Stimulated activated CD8-positive, alpha-beta memory T cell treated with anti-CD3 and anti-CD28 coated beads, Interleukin-12 subunit alpha, Interleukin-12 subunit beta, amount 100 ng/mL, for 4 hours (primary cell): Measurements from ENCODE around the gene WDR31.
A peak's percentile ranks its signal among the peaks of the same experiment; 100 is the strongest.
"Not testable (repeated sequence)": the region's sequence is repeated elsewhere in the genome, so short reads cannot be mapped to it uniquely, and the experiment has no call there.

Source experiments
- DNase-seq: peaks from one replicate; pipeline ENCODE4 v3.0.0-alpha.2; 2020; ENCODE audit warnings: low read depth

The WDR31 gene

DNA sequence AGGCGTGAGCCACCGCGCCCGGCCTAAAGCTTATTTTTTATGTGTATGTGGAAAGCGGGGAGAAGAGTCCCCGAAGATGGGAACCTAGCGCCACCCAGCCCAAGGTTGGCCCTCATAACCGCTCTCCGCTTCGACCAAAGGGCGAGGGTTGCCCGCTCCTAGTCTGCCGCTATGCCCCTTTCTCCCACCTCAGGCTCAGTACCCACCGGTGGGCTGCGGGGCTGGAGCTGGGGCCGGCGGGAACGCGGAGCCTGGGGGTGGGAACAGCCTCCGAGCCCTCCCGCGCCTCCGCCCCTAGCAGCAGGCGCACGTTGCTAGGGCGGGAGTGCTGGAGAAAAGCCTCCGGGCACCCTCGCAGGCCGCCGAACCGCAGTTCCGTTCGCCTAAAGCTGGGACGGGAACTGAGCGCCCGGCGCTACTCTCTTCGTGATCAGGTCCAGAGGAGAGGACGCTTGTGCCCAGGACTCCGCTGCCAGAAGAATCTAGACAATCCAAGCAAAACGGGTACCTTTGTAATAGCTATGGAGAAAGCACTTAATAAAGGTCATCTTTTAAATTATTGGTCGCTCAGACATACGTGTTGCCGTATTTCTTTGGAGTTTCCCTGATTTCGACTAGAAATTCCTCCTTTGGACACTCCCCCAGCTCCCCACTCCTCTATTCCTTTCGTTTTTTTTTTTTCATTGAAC lies at the start of gene WDR31:
Gene WDR31 (minus strand): TSS at position 265 of the 689 bp plus-strand sequence. CDS start 8,253 bp downstream, outside the sequence.
- peak; percentile 72 for DNase-seq

DNA sequence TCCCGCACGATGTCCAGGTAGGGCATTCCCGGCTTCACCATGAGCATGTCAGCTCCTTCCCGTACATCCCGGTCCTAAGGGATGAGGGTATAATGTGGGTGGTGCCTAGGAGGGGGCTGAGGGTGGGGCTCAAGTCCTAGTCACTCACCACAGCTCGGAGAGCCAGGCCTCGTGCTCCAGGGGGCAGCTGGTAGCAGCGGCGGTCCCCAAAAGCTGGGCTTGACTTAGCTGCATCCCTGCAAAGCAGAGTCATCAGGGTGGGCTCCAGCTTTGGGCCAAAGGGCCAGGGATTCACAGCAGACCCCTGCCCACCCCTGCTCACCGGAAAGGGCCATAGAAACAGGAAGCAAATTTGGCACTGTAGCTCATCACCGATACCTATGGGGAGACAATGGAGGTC lies 49.4 kb upstream of the WDR31 start:
- no peak for DNase-seq

DNA sequence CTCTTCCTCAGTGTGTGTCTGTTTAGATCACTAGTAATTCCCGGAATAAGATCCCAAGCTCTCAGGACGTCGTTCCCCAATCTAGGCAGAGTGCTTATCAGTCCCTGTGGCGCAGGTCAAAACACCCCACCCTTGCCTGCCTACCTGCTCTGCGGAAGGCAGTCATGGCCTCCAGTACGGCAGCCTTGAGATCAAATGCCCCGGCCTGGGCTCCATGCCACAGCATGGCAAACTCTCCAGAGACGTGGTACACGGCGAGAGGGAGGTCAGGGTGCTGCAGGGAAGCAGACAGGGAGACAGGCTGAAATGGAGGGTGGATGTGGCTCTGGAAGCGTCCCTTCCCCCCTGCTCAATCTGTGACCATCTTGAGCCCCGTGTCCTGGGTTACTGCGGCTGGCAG lies 48.8 kb upstream of the WDR31 start:
- no peak for DNase-seq

DNA sequence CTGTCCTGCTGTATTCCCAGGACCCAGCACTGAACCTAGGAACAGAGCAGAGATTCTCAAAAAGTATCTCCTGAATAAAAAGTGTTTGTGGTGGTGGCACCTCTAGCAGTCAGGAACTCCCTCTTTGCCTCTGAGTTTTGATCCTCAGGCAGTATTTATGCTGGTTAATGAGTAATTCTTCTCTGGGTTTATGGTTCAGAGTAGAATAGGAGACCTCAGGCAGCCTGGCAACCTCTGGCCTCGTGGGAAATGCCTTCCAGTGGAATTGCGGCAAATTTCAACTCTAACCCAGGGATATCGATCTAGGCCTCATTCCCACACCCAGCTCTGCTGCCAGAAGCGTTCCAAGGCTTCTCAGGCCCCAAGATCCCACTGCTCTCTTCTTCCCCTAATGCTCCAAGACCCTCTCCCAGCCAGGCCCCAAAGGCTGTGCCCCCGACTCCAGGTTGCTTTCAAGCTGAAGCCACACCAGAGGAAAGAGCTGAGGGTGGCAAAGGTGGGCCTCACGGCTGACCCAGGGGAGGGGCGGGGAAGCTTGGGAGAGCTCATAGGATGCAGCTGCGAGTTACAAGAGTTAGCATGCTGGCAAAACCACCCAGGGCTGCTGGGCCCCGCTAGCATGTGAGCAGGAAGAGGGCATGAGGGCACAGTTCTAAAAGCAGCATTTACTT lies 47.6 kb upstream of the WDR31 start:
- no peak for DNase-seq

DNA sequence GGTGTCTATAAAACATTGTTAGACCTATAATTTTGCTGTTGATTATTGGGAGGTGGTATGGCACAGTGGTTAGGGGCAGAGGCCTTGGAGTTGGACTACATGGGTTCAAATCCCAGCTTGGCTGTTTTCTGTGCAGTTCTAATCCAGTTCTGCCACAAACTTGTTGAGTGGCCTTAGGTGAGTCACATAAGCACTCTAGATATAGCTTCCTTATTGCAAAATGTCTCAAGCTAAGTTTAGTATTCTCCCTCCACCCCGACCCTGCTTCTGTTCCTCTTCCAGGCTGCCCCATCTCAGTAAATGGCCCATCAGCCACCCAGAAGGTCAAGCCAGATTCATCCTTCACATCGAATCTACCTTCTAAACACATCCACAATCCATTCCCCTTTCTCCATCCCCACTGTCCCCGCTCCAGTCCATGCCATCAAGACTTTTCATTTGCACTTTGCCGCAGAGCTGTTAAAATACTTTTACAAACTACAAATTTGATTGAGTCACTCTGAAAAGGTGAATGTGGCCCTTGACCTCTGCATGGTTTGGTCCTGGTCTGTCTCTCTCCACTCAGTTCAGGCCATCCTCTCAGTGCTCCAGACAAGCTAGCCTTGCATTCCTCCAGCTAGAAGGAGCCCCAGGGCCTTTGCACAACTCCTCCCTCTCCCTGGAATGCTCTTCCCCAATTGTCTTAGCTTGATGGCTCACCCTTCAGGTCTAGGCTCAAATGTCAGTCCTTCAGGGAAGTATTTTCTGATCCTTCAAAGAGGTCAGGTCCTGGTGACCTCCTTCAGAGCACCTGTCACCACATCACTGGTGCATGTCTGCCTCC lies 46.7 kb upstream of the WDR31 start:
- DNase-seq: no peak

DNA sequence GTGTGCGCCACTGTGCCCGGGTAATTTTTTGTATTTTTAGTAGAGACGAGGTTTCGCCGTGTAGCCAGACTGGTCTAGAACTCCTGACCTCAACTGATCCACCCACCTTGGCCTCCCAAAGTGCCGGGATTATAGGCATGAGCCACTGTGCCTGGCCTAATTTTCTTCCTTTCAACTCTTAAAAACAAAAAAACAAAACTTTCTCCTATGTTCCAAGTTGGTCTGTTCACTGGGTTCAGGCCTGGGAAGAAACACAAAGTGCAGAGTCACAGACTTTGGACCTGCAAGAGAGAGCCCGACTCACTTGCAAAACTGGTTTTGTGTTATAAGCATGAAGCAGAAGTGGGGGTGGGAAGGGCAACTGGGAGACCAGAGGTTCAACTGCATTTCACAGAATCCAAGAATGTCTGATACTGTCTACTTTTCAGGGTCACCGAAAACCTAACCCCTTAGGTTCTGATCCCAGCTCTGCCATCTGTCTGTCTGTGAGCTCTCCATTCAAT lies 41.9 kb upstream of the WDR31 start:
- no peak for DNase-seq

DNA sequence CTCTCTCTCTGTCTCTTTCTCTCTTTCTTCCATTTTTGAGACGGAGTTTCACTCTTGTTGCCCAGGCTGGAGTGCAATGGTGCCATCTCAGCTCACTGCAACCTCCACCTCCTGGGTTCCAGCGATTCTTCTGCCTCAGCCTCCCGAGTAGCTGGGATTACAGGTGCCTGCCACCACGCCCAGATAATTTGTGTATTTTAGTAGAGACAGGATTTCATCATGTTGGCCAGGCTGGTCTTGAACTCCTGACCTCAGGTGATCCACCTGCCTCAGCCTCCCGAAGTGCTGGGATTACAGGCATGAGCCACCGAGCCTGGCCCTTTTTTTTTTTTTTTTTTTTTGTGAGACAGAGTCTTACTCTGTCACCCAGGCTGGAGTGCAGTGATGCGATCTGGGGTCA lies 41.4 kb upstream of the WDR31 start:
- not testable (repeated sequence) for DNase-seq

DNA sequence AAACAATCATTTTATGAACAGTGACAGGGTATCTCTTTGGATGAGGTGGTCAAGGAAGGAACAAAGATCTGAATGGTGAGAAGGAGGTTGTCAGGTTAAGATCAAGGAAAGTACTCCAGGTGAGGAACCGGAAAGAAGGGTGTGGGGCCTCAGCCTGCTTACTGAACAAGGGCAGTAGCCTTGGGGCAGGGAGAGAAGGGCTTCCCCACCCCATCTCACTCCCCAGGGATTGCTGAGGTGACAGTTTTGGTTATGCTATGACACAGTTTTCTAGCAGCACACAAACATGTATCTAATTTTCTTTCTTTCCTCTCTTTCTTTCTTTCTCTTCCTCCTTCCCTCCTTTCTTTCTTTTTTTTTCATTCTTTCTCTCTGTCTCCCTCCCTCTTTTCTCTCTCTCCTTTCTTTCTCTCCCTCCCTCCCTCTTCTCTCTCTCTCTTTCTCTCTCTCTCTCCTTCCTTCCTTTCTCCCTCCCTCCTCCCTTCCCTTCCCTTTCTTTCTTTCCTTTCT lies 40.8 kb upstream of the WDR31 start:
- DNase-seq: no peak

DNA sequence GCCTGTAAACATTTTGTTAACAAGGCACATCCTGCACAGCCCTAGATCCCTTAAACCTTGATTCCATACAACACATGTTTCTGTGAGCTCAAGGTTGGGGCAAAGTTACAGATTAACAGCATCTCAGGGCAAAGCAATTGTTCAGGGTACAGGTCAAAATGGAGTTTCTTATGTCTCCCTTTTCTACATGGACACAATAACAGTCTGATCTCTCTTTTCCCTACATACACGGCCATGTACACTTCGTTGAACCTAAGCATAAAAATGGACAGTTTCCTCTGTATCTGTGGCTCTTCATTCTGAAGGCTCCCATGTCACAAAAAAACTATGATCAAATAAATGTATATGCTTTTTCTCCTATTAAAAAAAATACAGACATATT lies 39.7 kb upstream of the WDR31 start:
- not testable (repeated sequence) for DNase-seq

DNA sequence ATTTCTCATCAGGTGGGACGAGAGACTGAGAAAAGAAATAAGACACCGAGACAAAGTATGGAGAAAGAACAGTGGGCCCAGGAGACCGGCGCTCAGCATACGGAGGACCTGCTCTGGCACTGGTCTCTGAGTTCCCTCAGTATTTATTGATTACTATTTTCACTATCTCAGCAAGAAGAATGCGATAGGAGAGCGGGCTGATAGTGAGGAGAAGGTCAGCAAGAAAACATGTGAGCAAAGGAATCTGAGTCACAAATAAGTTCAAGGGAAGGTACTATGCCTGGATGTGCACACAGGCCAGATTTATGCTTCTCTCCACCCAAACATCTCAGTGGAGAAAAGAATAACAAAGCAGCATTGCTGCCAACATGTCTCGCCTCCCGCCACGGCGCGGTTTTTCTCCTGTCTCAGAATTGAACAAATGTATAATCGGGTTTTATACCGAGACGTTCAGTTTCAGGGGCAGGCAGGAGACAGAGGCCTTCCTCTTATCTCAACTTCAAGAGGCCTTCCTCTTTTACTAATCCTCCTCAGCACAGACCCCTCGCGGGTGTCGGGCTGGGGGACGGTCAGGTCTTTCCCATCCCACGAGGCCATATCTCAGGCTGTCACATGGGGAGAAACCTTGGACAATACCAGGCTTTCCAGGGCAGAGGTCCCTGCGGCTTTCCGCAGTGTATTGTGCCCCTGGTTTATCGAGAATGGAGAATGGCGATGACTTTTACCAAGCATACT lies 39.2 kb upstream of the WDR31 start:
- not testable (repeated sequence) for DNase-seq

DNA sequence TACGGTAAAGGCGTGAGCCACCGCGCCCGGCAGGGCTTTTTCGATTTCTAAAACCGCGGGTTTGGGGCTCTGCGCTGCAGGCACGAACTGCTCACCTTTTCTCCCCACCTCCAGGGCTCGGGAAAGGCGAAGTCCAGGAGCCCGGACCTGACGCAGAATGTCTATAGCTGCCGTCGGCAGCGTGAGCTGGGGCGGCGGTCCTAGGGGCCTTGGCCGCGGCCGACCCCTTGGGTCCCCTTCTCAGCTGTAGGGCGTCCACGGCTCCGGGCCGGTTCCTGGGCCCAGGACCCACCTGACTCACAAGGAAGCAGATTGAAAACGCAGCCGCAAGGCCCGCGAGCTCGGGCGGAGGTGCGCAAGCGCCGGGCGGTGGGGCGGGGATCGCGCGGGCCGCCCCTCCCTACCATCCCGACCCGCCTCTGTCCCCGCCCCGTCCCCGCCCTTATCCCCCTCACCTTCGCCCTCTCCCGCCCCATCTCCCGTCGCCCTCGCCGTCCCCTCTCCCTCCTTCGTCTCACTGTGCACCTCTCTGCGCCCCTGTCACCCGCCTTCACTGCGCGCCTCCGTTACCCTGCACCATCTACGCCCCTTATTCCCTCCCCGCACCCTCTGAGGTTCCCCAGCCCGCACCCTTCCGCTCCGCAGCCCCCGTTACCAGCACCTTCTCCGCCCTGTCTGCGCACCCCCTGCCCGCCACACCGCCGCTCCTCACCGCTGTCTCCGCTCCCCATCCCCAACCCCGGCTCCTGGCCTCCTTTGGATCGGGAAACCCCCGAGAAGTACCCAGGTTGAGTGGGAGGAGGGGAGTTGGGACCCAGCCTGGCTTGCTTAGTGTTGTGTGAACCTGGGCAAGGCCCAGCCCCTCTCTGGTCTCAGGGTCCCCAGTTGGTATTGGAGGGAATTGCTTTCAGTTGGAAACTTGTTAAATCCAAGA lies 36.8 kb upstream of the WDR31 start, which contains the start of gene HDHD3:
Gene HDHD3 (minus strand): TSS at position 353 of the 934 bp plus-strand sequence. CDS start 2,632 bp downstream, outside the sequence.
- peak; percentile 76 for DNase-seq

DNA sequence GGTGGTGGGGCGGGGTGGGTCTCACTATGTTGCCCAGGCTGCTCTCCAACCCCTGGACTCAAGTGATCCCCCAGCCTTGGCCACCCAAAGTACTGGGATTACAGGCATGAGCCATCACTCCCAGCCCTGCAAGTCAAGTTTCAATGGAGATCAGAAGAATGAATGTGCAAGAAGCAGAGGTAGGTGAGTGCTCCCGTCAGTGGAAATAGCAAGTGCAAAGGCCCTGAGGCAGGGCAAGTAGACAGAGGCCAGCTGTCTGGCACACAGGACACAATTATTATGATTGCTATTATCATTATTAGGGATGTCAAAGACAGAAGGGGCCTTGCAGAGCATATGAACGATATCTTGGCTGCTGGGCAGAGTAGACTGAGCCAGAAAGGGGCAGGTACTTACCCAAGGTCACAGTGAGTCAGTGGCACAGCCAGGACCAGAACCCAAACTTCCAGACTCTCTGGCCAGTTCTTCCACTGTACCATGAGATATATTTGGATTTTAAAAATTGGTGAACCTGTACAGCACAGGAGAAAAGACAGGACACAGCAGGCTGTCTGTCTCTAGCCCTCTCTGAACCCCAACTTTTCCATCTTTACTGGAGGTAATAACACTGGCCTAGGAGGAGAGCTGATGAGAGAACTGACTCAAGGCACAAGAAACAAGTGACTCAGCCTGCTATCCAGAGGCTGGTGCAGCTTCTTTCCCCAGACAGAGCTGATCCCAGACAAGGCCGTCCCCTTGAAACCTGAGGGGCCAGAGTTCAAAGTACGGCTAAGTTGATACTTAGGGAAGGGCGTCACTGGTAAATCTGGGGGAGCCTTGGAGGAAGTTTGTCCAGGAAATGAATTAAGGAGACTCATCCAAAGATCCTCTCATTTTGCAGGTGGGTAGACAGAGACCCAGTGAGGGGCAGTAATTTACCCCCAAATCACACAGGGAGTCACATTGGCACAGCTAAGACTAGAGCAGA lies 35.3 kb upstream of the WDR31 start:
- DNase-seq: no peak

DNA sequence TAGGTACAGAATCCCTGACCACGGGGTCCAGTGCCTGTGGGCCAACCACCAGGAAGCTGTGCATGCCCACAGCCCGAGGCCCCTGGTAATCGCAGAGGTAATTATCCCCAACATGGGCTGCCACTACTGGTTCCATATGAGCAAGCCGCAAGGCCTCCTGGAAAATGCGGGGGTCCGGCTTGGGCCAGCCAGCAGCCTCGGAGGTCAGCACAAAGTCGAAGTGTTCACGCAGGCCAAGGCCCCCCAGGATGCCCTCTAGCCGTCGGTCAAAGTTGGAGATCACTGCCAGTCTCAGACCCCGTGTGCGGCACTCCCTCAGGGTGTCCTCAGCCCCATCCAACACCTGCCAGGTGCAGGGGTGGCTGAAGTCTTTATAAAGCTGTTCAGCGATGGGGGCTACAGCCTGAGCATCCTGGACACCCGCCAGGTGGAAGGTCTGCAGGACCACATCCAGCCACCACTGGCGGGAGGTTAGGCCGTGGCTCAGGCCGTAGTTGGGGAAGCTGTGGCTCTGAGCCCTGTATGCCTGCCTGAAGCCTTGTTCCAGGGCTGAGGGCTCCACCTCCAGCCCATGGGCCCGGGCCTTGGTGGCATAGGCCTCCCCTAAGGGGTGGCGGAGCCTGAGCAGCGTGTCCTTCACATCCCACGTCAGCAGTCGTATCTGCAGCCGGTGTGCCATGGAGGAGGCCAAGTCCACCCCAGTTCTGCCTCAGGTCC lies 33.8 kb upstream of the WDR31 start:
- no peak for DNase-seq

DNA sequence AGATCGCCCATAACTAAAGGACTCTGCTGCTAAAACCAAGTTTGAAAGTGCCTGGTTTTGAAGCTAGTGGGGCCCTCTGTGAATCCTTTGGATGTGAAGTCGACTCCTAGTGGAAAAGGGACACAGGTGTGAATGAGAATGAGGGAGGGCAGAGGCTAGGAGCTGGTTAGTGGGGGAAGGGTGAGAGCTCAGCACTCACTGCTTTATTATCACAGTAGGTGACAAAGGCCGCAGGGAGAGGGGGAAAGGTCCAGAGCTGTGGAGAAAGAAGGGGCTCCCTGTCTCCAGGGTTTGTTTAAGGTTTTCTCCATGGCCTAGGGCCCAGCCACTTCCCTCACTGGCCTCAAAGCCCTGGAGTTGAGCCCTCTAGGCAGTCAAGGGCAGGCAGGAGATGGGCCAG lies 33.2 kb upstream of the WDR31 start:
- no peak for DNase-seq

DNA sequence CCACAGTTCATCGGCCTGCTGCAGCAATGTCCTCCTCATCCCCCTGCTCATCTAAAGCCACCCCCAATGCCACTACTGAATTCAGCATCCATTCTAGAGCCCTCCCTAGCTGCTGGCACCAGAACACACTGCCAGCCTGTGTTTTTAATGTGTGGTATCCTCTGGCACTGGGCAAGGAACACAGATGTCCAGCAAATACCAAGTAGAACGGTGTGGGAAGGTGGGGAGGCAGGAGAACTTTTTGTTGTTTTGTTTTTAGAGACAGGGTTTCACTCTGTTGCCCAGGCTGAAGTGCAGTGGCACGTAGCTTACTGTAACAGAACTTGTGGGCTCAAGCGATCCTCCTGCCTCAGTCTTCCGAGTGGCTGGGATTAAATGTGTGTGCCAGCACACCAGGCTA lies 32.0 kb upstream of the WDR31 start:
- DNase-seq: no peak

DNA sequence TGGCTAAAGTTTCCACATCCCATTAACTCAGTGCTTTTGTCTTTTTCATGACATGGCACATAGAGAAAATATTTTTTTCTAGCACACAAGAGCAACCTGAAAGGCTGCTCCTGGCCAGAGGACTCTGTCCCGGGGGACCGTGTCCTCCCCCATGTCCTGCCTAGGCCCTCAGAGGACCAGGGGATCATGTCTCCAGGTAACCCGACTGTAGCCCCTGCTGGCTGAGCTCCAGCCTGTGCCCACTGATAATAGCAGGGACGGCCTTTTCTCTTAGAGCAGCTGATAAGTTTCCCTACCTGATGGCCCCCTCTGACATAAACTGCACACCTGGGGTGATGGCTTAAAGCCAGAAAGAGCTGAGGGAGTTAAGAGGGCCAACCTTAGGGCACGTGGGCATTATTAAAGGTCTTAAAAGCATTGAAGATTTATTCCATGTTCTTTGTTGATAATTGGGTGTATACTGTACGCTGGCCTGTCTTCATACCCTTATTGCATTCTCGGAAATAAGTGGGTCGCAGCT lies 30.8 kb upstream of the WDR31 start:
- no peak for DNase-seq

DNA sequence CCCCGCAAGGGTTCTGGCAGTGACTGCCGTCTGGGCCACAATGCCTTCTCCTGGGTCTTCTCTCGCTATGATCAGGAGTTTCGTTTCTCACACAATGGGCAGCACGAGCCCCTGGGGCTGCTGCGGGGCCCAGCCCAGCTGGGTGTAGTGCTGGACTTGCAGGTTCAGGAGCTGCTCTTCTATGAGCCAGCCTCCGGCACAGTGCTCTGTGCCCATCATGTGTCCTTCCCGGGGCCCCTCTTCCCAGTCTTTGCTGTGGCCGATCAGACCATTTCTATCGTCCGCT lies 29.7 kb upstream of the WDR31 start:
- no peak for DNase-seq

DNA sequence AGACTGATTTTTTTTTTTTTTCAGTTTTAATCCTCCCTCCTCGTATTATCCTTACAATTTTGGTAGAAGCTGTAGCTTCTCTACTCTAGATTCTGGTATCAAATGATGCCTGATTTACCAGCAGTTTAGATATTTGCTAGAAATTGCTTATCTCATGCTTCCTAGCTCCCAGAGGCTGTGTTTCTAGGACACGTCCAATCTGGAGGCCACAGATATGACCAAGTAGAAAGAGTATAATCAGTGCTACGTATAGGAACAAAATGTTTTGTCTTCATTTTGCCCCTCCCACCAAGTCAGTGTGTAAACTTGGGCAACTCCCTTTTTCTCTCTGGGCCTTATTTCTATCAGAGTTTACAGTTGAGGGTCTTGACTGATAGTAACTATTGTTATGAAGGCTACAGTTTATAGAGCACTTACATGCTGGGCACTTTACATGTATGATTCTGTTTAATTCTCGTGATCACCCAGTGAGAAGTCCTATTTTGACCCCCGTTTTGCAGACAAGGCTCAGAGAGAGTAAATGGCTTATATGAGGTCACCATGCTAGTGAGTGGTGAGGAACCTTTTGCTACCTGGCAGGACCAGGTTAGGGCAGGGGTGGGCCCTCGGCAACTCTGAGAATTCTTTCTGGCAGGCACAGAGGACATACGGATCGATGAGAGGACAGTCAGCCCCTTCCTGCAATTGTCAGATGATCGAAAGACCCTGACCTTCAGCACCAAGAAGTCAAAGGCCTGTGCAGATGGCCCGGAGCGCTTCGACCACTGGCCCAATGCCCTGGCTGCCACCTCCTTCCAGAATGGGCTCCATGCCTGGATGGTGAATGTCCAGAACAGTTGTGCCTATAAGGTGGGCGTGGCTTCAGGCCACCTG lies 29.1 kb upstream of the WDR31 start:
- no peak for DNase-seq
